Endothelial cell of umbilical vein (primary cell): Measurements from ENCODE around the gene GATM.

ENCODE experiments used
- CTCF ChIP-seq, 2 donors: IDR thresholded peaks; 1 replicate in 1 of 2; 2 replicates in 1 of 2; pipeline ENCODE4 v1.5.1; 2011; ENCODE audit warnings: low read length in 2 of 2, mild to moderate bottlenecking in 2 of 2, moderate library complexity in 2 of 2, control low read depth in 1 of 2, inconsistent platforms in 1 of 2, low read depth in 1 of 2; ENCODE audit not compliant: insufficient read depth in 1 of 2; ENCODE audit errors: extremely low read depth in 1 of 2
- EZH2 ChIP-seq: IDR thresholded peaks from 2 replicates; pipeline ENCODE4 v1.6.1; 2012; ENCODE audit warnings: borderline replicate concordance, low read depth, mild to moderate bottlenecking, moderate library complexity, low read length, inconsistent platforms; ENCODE audit not compliant: severe bottlenecking
- FOS ChIP-seq: IDR thresholded peaks from 2 replicates; pipeline ENCODE4 v1.6.1; 2011; ENCODE audit warnings: mild to moderate bottlenecking, low read length, moderate library complexity, borderline replicate concordance; ENCODE audit not compliant: insufficient read depth
- GATA2 ChIP-seq: IDR thresholded peaks from 2 replicates; pipeline ENCODE4 v1.7.0; 2011; ENCODE audit warnings: low read depth, mild to moderate bottlenecking, moderate library complexity, mixed read lengths, low read length; ENCODE audit not compliant: insufficient read length, insufficient read depth
- JUN ChIP-seq: IDR thresholded peaks from 2 replicates; pipeline ENCODE4 v1.6.1; 2011; ENCODE audit warnings: borderline replicate concordance, low read depth; ENCODE audit not compliant: insufficient read length, insufficient read depth
- MAX ChIP-seq: IDR thresholded peaks from 2 replicates; pipeline ENCODE4 v1.6.1; 2011; ENCODE audit not compliant: insufficient read depth, insufficient read length
- POLR2A ChIP-seq: IDR thresholded peaks from 2 replicates; pipeline ENCODE4 v1.6.1; 2012; ENCODE audit warnings: low read depth, mild to moderate bottlenecking, control low read depth, low read length
- POLR2AphosphoS5 ChIP-seq: IDR thresholded peaks from 2 replicates; pipeline ENCODE4 v1.6.1; 2012; ENCODE audit warnings: low read depth, mild to moderate bottlenecking, control low read depth, low read length, moderate library complexity; ENCODE audit not compliant: insufficient read depth

- no peak for TF ChIP-seq CTCF (IDR thresholded peaks at IDR 0.05; ENCODE audit: extremely low read depth in 1 of 2, insufficient read depth in 1 of 2, low read depth in 1 of 2, low read length in 2 of 2)
- TF ChIP-seq POLR2AphosphoS5 = no peak
- no peak for TF ChIP-seq MAX
- no peak for TF ChIP-seq POLR2A
- TF ChIP-seq EZH2 = no peak
- TF ChIP-seq GATA2 = no peak
- no peak for TF ChIP-seq JUN
- TF ChIP-seq FOS = no peak
Measured at GRCh38 chr15:45320581-45321205, 57.7 kb downstream of the GATM start.
